Mesodermal cell (in vitro differentiated cells): Measurements from ENCODE around the gene KIF26B.

Experiments used
- H3K27ac ChIP-seq: 2 replicates; pipeline ENCODE4 v1.7.0; 2013; ENCODE audit warnings: mild to moderate bottlenecking, low read depth, low read length, moderate library complexity; ENCODE audit not compliant: severe bottlenecking
- H3K36me3 ChIP-seq: 2 replicates; pipeline ENCODE4 v1.7.1; 2013; ENCODE audit warnings: mild to moderate bottlenecking, low read length, moderate library complexity; ENCODE audit not compliant: control insufficient read depth, insufficient read depth
- H3K4me1 ChIP-seq: one replicate; pipeline ENCODE4 v1.7.1; 2013; ENCODE audit warnings: mild to moderate bottlenecking, low read length; ENCODE audit not compliant: insufficient read depth, control insufficient read depth, poor library complexity, severe bottlenecking
- H3K4me3 ChIP-seq: 2 replicates; pipeline ENCODE4 v1.7.0; 2013; ENCODE audit warnings: low read length, control low read depth, mild to moderate bottlenecking; ENCODE audit not compliant: insufficient read depth, poor library complexity, severe bottlenecking; ENCODE audit errors: extremely low read depth
- H3K9me3 ChIP-seq: 2 replicates; pipeline ENCODE4 v1.7.1; 2013; ENCODE audit warnings: mild to moderate bottlenecking, low read length, moderate library complexity; ENCODE audit not compliant: control insufficient read depth
- WGBS, 2 experiments: methylation state at CpG; one replicate each; pipeline ENCODE4 v1.1.5; 2013; ENCODE audit warnings: missing lambda C conversion rate in 2 of 2; ENCODE audit not compliant: insufficient coverage in 2 of 2; 5-methylcytosine and 5-hydroxymethylcytosine counted together

KIF26B gene

GRCh38 chr1:245558069-245558468, 403.3 kb downstream of the KIF26B start:
- 82 to 90% methylated on average over 4 of the region's 5 CpGs for WGBS, 2 experiments
- Histone ChIP-seq H3K4me3 (no peak overlapping the region), H3K4me1 (no peaks in the 10 kb centered on the region), H3K9me3 (no peaks in the 10 kb centered on the region), H3K27ac (no peak overlapping the region), H3K36me3 (no peaks in the 10 kb centered on the region)

GRCh38 chr1:245560316-245560859, 405.6 kb downstream of the KIF26B start:
- no peaks in the 10 kb centered on the region for H3K36me3 ChIP-seq
- no peaks in the 10 kb centered on the region for H3K4me1 ChIP-seq
- no peak overlapping the region for H3K27ac ChIP-seq
- H3K9me3 ChIP-seq, result no peaks in the 10 kb centered on the region
- no peak overlapping the region for H3K4me3 ChIP-seq
- 92% methylated on average over 6 to 10 of the region's 12 CpGs for WGBS, 2 experiments

- WGBS, 2 experiments, result 91 to 99% methylated on average over 7 to 9 of the region's 10 CpGs
- Histone ChIP-seq H3K4me3 (no peak overlapping the region), H3K9me3 (no peaks in the 10 kb centered on the region)
These were observed 407.0 kb downstream of the KIF26B start for GRCh38 chr1:245561665-245562234.

GRCh38 chr1:245566134-245566533, 411.3 kb downstream of the KIF26B start:
- WGBS, 2 experiments, result 83 to 91% methylated on average over 1 of the region's 2 CpGs

More at GRCh38 chr1:245561665-245562234, 407.0 kb downstream of the KIF26B start:
- Histone ChIP-seq H3K27ac (no peak overlapping the region), H3K36me3 (no peaks in the 10 kb centered on the region), H3K4me1 (no peaks in the 10 kb centered on the region)

GRCh38 chr1:245566952-245567351, 412.2 kb downstream of the KIF26B start:
- no peaks in the 10 kb centered on the region for H3K4me1 ChIP-seq
- no peak overlapping the region for H3K27ac ChIP-seq
- H3K36me3 ChIP-seq, result no peaks in the 10 kb centered on the region
- no peaks in the 10 kb centered on the region for H3K9me3 ChIP-seq
- WGBS, 2 experiments, result 92 to 95% methylated on average over 4 to 5 of the region's 6 CpGs
- no peak overlapping the region for H3K4me3 ChIP-seq

More at GRCh38 chr1:245566134-245566533, 411.3 kb downstream of the KIF26B start:
- no peaks in the 10 kb centered on the region for H3K4me1 ChIP-seq
- no peak overlapping the region for H3K4me3 ChIP-seq
- no peak overlapping the region for H3K27ac ChIP-seq
- H3K9me3 ChIP-seq, result no peaks in the 10 kb centered on the region
- H3K36me3 ChIP-seq, result no peaks in the 10 kb centered on the region

- Histone ChIP-seq H3K27ac (no peak overlapping the region), H3K9me3 (no peaks in the 10 kb centered on the region), H3K36me3 (no peaks in the 10 kb centered on the region), H3K4me1 (peaks cover 6% of the 10 kb centered on the region), H3K4me3 (no peak overlapping the region)
- 67 to 71% methylated on average over 11 of the region's 11 CpGs for WGBS, 2 experiments
These were observed 417.1 kb downstream of the KIF26B start for GRCh38 chr1:245571815-245572294.

GRCh38 chr1:245572709-245573108, 417.9 kb downstream of the KIF26B start:
- H3K9me3 ChIP-seq, result no peaks in the 10 kb centered on the region
- no peak overlapping the region for H3K4me3 ChIP-seq
- H3K4me1 ChIP-seq, result peaks cover 6% of the 10 kb centered on the region
- no peak overlapping the region for H3K27ac ChIP-seq
- no peaks in the 10 kb centered on the region for H3K36me3 ChIP-seq
- WGBS, 2 experiments, result 100% methylated on average over 3 to 6 of the region's 7 CpGs

- H3K36me3 ChIP-seq, result no peaks in the 10 kb centered on the region
- H3K27ac ChIP-seq, result no peak overlapping the region
- 33 to 38% methylated on average over 1 of the region's 2 CpGs for WGBS, 2 experiments
- no peaks in the 10 kb centered on the region for H3K9me3 ChIP-seq
- H3K4me1 ChIP-seq, result peaks cover 6% of the 10 kb centered on the region
- H3K4me3 ChIP-seq, result no peak overlapping the region
These were observed 420.9 kb downstream of the KIF26B start for GRCh38 chr1:245575710-245576109.

GRCh38 chr1:245576323-245576722, 421.5 kb downstream of the KIF26B start:
- Histone ChIP-seq H3K27ac (no peak overlapping the region), H3K4me1 (peaks cover 6% of the 10 kb centered on the region), H3K9me3 (no peaks in the 10 kb centered on the region), H3K4me3 (no peak overlapping the region), H3K36me3 (no peaks in the 10 kb centered on the region)
- WGBS, 2 experiments, result 30 to 39% methylated on average over 3 of the region's 4 CpGs

- no peaks in the 10 kb centered on the region for H3K9me3 ChIP-seq
- no peak overlapping the region for H3K4me3 ChIP-seq
- no peaks in the 10 kb centered on the region for H3K36me3 ChIP-seq
- peaks cover 6% of the 10 kb centered on the region for H3K4me1 ChIP-seq
- 95 to 96% methylated on average over 26 to 31 of the region's 34 CpGs for WGBS, 2 experiments
- no peak overlapping the region for H3K27ac ChIP-seq
These were observed 422.7 kb downstream of the KIF26B start for GRCh38 chr1:245577191-245578157.
